Measurements from ENCODE around the gene ARIH1. TPM values are rescaled to one million over a fixed set of nuclear protein-coding genes. Genes with fewer than 3 reads are reported as not detected.
"Not testable (repeated sequence)": the region's sequence is repeated elsewhere in the genome, so short reads cannot be mapped to it uniquely, and the experiment has no call there.

ARIH1 gene
- total RNA-seq, 1 experiment from 2014 or later = 209 TPM

DNA sequence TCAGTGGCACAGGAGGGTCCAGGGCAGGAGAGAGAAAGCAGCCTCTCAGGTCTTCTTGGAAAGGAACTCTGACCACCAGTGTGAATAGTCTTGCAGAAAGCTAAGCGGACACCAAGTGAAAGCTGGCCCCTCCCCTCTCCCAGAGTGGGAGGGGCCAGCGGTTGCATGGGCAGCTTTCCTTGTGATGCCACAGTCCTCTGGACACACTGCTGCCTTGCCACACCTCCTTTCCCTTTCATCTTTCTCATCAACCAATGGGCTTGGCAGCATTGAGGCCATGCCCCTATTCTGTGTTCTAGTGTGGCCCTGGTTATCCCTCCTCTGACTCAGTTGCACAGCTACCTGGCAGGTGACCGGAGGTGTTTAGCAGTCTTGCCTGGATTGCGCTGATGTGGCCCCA lies 130.7 kb downstream of the ARIH1 start:
- BruUV-seq (replicated peaks) = no TSS peak
- Histone ChIP-seq H2AFZ (ENCODE audit: low read depth, low read length, poor library complexity, severe bottlenecking) (no peak overlapping the region), H3K4me2 (ENCODE audit: low read length) (no peak overlapping the region), H3K9me3 (ENCODE audit: control insufficient read depth in 1 of 2, insufficient read depth in 1 of 2, low read depth in 1 of 2, low read length in 2 of 2) (no peaks in the 10 kb centered on the region), H3K9ac (ENCODE audit: low read length) (no peak overlapping the region), H3K27ac (ENCODE audit: low read depth, low read length) (no peak overlapping the region), H3K4me3 (replicated peaks in 1 of 2; ENCODE audit: low read depth in 1 of 2, low read length in 2 of 2) (no peak overlapping the region), H3K36me3 (ENCODE audit: control insufficient read depth in 1 of 2, insufficient read depth in 2 of 2, low read length in 2 of 2) (no peaks in the 10 kb centered on the region), H3K9me2 (ENCODE audit: insufficient read depth) (no peaks in the 10 kb centered on the region), H3K79me2 (ENCODE audit: insufficient read depth, low read length) (no peaks in the 10 kb centered on the region), H4K20me1 (ENCODE audit: insufficient read depth) (no peaks in the 10 kb centered on the region), H3K4me1 (ENCODE audit: control insufficient read depth in 1 of 2, insufficient read depth in 2 of 2, low read length in 2 of 2) (no peaks in the 10 kb centered on the region), H3K27me3 (ENCODE audit: insufficient read depth, low read length) (peaks cover 3% of the 10 kb centered on the region; the same call in 1 of the 2 replicates)
- POLR2A ChIA-PET = no interaction called here
- RAD21 ChIA-PET (ENCODE audit: low non-redundant PET in 1 of 2, low total read pairs in 2 of 2, uncharacterized antibody in 2 of 2, unreplicated experiment in 2 of 2) = no interaction called here
- intact Hi-C loops (cut with micrococcal nuclease) = no loop called here
- TF ChIP-seq, protein P1, sequence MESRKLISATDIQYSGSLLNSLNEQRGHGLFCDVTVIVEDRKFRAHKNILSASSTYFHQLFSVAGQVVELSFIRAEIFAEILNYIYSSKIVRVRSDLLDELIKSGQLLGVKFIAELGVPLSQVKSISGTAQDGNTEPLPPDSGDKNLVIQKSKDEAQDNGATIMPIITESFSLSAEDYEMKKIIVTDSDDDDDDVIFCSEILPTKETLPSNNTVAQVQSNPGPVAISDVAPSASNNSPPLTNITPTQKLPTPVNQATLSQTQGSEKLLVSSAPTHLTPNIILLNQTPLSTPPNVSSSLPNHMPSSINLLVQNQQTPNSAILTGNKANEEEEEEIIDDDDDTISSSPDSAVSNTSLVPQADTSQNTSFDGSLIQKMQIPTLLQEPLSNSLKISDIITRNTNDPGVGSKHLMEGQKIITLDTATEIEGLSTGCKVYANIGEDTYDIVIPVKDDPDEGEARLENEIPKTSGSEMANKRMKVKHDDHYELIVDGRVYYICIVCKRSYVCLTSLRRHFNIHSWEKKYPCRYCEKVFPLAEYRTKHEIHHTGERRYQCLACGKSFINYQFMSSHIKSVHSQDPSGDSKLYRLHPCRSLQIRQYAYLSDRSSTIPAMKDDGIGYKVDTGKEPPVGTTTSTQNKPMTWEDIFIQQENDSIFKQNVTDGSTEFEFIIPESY (IDR thresholded peaks at IDR 0.05; ENCODE audit: extremely low read depth, insufficient replicate concordance, low read length) = no peak
- TF ChIP-seq, protein P2, sequence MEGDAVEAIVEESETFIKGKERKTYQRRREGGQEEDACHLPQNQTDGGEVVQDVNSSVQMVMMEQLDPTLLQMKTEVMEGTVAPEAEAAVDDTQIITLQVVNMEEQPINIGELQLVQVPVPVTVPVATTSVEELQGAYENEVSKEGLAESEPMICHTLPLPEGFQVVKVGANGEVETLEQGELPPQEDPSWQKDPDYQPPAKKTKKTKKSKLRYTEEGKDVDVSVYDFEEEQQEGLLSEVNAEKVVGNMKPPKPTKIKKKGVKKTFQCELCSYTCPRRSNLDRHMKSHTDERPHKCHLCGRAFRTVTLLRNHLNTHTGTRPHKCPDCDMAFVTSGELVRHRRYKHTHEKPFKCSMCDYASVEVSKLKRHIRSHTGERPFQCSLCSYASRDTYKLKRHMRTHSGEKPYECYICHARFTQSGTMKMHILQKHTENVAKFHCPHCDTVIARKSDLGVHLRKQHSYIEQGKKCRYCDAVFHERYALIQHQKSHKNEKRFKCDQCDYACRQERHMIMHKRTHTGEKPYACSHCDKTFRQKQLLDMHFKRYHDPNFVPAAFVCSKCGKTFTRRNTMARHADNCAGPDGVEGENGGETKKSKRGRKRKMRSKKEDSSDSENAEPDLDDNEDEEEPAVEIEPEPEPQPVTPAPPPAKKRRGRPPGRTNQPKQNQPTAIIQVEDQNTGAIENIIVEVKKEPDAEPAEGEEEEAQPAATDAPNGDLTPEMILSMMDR (IDR thresholded peaks at IDR 0.05 in 2 of 3, conservative IDR thresholded peaks at IDR 0.05 in 1 of 3; ENCODE audit: borderline replicate concordance in 1 of 3, insufficient read depth in 1 of 3, low read depth in 2 of 3, low read length in 2 of 3) = no peak
- TF ChIP-seq CBX3 (IDR thresholded peaks at IDR 0.05; ENCODE audit: low read depth) = no peak
- peak; percentile 85 for TF ChIP-seq TCF7L2 (IDR thresholded peaks at IDR 0.05; ENCODE audit: borderline replicate concordance, extremely low read depth, insufficient read depth, insufficient read length)
- CTCF ChIA-PET = no interaction called here
- ATAC-seq (peak; percentile 83), DNase-seq (ENCODE audit: low read depth, low spot score) (peak; percentile 28)

DNA sequence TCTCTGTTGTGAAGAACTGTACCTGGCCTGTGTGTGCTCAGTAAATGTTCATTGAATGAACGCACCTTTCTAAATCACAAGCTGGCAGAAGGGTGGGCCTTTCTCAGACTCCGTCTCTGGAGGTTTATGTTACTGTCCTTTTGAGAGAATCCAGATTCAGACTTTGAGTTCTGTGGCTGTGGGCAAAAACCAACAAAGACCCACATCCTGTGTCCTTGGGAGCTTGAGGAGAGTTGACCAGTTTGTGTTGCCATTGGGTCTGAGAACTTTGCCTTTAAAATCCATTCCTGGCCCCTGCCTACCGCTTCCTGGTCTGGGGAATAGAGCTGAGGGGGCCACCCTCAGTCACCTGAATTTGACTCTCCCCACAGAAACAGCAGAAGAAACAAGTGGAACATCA lies 134.0 kb downstream of the ARIH1 start:
- H4K20me1 ChIP-seq (ENCODE audit: insufficient read depth); H2AFZ ChIP-seq (ENCODE audit: low read depth, low read length, poor library complexity, severe bottlenecking); H3K9me3 ChIP-seq (ENCODE audit: control insufficient read depth in 1 of 2, insufficient read depth in 1 of 2, low read depth in 1 of 2, low read length in 2 of 2); POLR2A ChIA-PET; H3K79me2 ChIP-seq (ENCODE audit: insufficient read depth, low read length); CTCF ChIA-PET; H3K9ac ChIP-seq (ENCODE audit: low read length); H3K9me2 ChIP-seq (ENCODE audit: insufficient read depth); H3K4me3 ChIP-seq (replicated peaks in 1 of 2; ENCODE audit: low read depth in 1 of 2, low read length in 2 of 2); ATAC-seq; H3K4me2 ChIP-seq (ENCODE audit: low read length); intact Hi-C loops (cut with micrococcal nuclease); H3K36me3 ChIP-seq (ENCODE audit: control insufficient read depth in 1 of 2, insufficient read depth in 2 of 2, low read length in 2 of 2); H3K27me3 ChIP-seq (ENCODE audit: insufficient read depth, low read length); RAD21 ChIA-PET (ENCODE audit: low non-redundant PET in 1 of 2, low total read pairs in 2 of 2, uncharacterized antibody in 2 of 2, unreplicated experiment in 2 of 2); DNase-seq (ENCODE audit: low read depth, low spot score); H3K27ac ChIP-seq (ENCODE audit: low read depth, low read length); BruUV-seq (replicated peaks); H3K4me1 ChIP-seq (ENCODE audit: control insufficient read depth in 1 of 2, insufficient read depth in 2 of 2, low read length in 2 of 2): not testable (repeated sequence)

Data from HCT116 (cell line).